T-helper 2 cell treated with Interferon-gamma antibody and Interleukin-4, amounts not matched to agents 100 ng/mL and 5 ng/mL, for 36 hours (primary cell): ENCODE results near the gene ADGRA3. TPM values are rescaled to one million over a fixed set of nuclear protein-coding genes. Genes with fewer than 3 reads are reported as not detected.
"Not testable (repeated sequence)": the region's sequence is repeated elsewhere in the genome, so short reads cannot be mapped to it uniquely, and the experiment has no call there.

Experiments
- intact Hi-C: fragments of 100-400 bp; cut with micrococcal nuclease; formaldehyde crosslinking; loops from one replicate; pipeline ENCODE4 v1.15.1; 2023
- total RNA-seq: library from RNA; stranded (reverse); gene quantifications from 2 replicates; pipeline ENCODE4 v1.2.3, GENCODE V29; 2022

The ADGRA3 gene
- total RNA-seq, 1 donor from 2014 or later: 14.0 TPM

DNA sequence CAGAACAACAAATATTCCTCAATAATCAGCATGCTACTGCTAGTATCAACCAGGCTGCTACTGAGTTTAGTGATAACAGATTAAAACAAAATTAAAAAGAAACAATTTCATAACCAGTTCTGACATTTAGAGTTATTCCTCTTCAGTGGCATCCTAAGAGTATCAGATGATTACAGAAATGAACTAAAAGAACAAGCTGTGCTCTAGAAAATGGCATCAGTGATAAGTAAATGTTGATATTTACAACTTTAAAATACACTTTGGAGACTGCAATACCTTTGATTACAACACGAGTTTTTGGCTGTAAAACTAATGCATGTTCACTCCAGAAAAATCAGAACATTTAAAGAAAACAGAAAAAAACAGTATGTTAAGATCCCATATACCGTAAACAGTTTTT, 72.9 kb downstream of the ADGRA3 start:
- intact Hi-C loops: no loop called here

DNA sequence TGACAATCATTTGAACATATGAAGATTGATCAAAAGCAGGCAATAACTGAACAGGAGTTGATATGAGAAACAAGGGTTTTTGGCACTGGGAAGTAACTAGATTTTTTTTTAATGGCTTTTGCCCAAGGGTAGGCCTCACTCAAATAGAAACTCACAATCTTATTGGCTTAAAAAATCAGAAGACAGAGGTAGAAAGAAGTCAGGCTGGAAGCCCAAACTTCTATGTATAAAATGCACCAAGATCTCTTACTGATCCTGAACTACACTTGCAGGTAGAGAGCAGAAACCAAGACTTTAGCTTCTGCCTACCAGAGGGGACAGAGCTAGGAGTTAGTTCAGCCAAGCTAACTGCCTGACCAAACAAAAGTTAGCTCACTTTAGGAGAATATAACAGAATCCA, 74.9 kb downstream of the ADGRA3 start:
- intact Hi-C loops: no loop called here

GRCh38 chr4:22439947-22440346, 75.9 kb downstream of the ADGRA3 start:
- intact Hi-C loops: no loop called here

DNA sequence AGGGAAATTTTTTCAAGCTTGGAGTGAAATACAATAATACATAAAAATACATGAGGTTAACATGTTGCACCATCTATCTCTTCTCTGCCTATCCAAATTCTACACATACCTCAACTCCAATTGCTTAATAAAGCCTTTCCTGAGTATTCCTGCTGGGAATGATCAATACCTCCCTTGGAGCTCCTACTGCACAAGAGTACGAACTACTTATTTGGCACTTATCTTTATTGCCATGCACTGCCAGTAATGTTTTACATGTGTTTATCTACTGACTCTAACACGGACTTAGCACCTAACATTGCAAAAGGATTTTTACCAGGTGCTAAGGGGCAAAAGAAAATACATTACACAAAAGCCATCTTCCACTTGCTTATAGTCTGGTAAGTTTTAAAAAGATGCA, 80.2 kb downstream of the ADGRA3 start:
- intact Hi-C loops: no loop called here

DNA sequence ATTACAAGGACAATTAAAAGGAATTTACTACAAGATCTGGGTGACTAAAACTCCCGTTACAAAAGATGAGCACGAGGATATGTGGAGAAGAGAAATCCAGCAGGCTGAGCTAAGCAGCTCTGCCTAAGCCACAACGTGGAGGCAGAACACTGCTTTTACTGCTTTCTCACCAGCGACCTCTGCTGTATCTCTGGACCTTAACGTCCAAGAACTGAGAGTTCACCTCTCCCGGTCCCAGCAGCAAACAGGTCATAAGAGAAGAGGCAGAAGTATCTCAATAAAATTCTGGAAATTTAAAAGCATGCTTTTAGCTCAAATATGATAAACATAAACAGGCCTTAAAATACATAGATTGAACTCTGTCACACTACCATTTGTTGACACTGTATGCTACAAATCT, 81.0 kb downstream of the ADGRA3 start:
- intact Hi-C loops: no loop called here

- intact Hi-C loops: no loop called here
Observed at GRCh38 chr4:22430626-22431025, 85.2 kb downstream of the ADGRA3 start.

DNA sequence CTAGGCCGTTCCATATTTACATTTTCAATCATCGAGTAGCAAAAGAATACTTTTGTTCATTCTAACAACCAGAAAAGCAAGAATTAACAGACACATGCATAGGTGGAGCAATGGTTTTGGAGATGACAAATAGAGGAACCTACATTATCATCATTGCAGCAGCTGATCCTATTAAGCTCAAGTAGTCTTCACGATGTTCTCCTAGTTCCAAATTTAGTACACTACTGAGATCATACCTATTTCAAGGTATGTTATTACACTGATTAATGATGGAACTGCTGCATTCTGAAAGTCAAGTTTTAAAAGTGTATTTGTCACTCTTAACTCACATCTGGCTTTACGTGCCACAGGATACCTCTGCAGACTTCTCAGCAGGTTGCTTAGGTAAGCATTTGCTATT, 87.4 kb downstream of the ADGRA3 start:
- intact Hi-C loops: no loop called here

- intact Hi-C loops: no loop called here
Observed at GRCh38 chr4:22427675-22428074, 88.2 kb downstream of the ADGRA3 start.

- intact Hi-C loops: no loop called here
Observed at GRCh38 chr4:22420291-22420690, 95.6 kb downstream of the ADGRA3 start.

GRCh38 chr4:22417408-22417807, 98.5 kb downstream of the ADGRA3 start:
- intact Hi-C loops: loop anchor here (2.0 kb wide), 1 partner anchor 27 kb away; no protein-coding TSS in a partner anchor

GRCh38 chr4:22416403-22416802, 99.5 kb downstream of the ADGRA3 start:
- intact Hi-C loops: loop anchor here (2.0 kb wide), 1 partner anchor 28 kb away; no protein-coding TSS in a partner anchor

DNA sequence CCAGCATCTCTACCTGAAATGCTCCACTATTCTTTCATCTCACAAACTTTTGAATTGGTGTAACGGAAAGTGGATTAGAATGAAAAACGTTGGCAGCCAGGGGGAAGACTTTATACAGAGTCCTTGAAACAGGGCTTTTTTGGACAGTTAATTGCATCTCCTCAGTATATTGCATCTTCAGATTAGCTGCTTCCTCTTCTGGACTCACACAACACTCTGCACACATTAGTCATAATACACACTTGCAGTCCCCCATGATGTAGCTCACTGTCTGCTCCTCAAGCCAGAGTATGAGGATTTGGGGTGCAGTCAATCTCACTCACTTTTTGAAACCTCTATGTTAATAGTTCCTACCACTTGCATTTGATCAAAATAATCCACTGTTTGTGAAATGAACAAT, 101.0 kb downstream of the ADGRA3 start:
- intact Hi-C loops: no loop called here

DNA sequence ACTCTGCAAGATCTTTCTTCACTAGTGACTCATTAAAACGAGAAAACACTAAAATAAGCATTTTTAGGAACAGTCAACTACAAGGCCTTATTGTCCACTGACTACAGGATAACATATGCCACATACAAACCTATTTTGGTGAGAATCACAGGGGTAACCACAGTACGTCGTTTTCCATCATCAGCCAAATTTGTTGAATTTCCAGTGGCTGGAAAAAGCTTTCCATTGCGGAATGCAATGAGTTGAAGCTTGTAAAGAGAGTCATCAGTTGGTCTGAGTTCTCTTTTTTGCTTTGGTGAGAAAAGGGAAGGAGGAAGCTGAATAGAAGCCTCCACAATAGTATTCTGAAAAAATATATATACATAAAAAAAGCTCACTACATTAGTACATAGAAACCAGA, 102.4 kb downstream of the ADGRA3 start:
- intact Hi-C loops: no loop called here

- intact Hi-C loops: no loop called here
Observed at GRCh38 chr4:22412013-22412412, 103.9 kb downstream of the ADGRA3 start.

GRCh38 chr4:22410645-22411247, 105.1 kb downstream of the ADGRA3 start:
- intact Hi-C loops: loop anchor here (1.0 kb wide), 3 partner anchors 53 to 280 kb away; no protein-coding TSS in a partner anchor

DNA sequence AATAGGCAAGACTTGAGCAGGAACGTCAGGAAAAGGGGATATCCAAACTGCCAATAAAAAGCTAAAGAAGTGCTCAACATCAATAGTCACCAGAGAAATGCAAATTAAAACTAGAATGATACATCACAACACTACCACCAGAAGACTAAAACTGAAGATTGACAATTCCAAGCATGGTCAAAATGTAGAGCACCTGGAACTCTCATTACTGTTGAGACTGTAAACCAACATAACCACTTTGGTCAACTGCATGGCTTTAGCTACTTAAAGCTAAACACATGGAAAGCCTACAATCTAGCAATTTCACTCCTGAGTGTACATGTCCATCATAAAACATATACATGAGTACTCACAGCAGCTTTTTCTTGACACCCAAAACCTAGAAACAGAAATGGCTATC, 107.4 kb downstream of the ADGRA3 start:
- intact Hi-C loops: no loop called here

DNA sequence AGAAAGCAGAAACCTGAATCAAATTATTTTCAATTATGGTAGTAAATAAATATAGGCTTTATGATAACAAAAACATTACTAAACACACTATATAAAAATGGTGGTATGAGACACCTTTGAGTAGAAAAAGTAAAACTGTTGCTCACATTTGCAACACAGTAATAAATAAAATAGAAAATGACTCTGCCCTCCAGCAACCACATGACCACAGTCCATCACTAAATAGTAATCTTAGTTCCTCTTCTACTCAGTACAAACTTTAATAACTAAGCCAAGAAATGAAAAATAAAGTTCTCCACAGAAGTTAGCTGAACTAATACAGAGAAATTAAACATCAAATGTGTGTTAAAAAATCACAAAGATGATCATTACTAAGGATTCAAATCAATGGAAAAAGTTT, 108.5 kb downstream of the ADGRA3 start:
- intact Hi-C loops: no loop called here

DNA sequence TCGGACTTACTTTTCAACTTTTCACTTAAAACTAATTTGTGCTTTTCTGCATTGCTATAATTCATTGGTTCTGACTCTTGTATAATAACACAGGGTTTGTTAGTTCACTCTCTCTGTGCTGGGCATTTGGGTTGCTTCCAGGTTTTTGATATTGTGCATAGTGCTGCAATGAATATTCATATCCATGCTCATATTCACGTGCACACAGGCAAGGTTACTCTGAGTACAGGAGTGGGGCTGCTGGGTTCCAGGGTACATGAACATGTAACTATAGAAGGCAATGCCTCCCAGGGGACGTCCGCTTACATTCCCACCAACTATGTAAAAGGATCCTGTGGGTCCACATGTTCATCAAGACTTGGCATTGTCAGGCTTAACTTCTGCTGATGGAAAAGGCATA, 117.2 kb downstream of the ADGRA3 start:
- intact Hi-C loops: no loop called here

DNA sequence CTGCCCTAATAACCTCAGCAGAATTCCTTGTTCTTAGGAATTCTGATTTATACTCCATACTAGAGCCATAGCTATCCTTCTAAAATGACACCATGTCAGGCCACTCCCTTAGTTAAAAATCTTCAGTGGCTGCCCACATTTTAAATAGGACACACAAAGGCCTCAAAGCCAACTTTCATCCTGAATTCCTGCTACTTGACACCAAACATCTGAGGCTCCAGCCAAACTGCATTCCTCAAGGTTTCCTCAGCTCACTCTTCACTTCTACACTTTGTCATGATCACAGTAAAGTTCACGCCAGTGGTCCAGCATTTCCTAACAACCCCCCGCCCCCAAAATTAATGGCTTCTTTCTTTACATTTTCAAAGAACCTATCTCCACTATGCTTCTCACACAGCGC, 124.3 kb downstream of the ADGRA3 start:
- intact Hi-C loops: no loop called here

GRCh38 chr4:22389240-22389870, 126.5 kb downstream of the ADGRA3 start:
- intact Hi-C loops: loop anchor here (1.0 kb wide), 3 partner anchors 152 to 599 kb away; no protein-coding TSS in a partner anchor

DNA sequence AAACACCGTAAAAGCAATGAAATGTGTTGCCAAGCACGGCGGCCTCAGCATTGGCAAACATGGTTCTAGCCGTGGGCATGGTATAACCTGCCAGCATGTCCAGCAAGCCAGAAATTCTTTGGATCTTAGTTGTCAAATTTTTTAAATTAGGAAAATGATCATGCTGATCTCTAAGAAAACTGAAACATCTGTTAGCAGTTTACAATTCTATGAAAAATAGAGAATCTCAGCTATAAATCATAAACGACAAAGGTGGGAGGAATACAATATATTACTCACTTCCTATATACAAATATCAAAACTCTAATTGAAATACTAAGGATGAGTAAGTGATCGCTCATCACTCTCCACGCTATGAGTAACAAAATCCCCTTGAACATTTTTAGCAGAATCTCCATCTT, 130.3 kb downstream of the ADGRA3 start:
- intact Hi-C loops: no loop called here

DNA sequence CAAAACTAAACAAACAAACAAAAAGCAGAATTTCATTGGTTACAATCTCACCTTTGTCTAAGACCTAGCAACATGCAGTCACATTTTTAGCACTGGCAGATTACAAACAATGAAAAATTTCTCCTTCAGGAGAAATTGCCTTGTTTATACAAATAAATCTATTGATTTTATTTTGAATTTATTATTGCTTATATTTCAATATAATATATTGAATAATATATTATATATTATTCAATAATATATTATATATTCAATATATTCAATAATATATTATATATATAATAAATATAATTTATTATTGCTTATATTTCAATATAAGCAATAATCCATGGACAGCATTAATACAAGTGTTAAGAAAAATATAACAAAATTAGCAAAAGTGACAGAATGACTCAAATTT, 131.7 kb downstream of the ADGRA3 start:
- intact Hi-C loops: no loop called here

DNA sequence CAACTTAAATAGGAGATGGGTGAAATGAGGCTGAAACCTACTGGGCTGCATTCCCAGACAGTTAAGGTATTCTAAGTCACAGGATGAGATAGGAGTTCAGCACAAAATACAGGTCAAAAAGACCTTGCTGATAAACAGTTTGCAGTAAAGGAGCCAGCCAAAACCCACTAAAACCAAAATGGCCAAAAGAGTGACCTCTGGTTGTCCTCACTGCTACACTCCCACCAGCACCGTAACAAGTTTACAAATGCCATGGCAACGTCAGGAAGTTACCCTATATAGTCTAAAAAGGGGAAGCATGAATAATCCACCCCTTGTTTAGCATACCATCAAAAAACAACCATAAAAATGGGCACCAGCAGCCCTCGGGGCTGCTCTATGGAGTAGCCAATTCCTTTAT, 133.7 kb downstream of the ADGRA3 start:
- intact Hi-C loops: not testable (repeated sequence)
